CMK (cell line): ENCODE results near the gene SYCP2.

Source experiments
- DNase-seq: peaks from one replicate; pipeline ENCODE4 v3.0.0-alpha.2; 2010; ENCODE audit warnings: low read depth

The SYCP2 gene

DNA sequence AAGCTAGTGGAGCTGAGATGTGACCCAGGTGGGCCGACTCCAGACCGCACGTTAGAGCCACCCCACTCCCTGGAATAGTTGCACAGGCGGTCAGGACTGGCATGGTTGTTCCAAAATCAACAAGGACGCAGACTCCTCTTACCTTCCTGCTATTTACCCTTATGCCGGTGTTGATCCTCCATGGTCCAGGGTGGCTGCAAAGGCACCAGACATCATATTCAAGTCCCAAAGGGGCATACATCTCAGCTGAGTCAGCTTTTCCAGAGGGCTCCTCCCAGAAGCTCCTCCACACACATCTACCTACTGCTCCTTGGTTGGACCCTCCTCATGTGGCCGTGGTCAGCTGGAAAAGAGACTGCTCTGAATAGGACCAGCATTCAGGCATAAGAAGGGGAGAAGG lies 112.2 kb downstream of the SYCP2 start:
- no peak for DNase-seq

- no peak for DNase-seq
Observed at GRCh38 chr20:59820204-59821041, 113.0 kb downstream of the SYCP2 start.

DNA sequence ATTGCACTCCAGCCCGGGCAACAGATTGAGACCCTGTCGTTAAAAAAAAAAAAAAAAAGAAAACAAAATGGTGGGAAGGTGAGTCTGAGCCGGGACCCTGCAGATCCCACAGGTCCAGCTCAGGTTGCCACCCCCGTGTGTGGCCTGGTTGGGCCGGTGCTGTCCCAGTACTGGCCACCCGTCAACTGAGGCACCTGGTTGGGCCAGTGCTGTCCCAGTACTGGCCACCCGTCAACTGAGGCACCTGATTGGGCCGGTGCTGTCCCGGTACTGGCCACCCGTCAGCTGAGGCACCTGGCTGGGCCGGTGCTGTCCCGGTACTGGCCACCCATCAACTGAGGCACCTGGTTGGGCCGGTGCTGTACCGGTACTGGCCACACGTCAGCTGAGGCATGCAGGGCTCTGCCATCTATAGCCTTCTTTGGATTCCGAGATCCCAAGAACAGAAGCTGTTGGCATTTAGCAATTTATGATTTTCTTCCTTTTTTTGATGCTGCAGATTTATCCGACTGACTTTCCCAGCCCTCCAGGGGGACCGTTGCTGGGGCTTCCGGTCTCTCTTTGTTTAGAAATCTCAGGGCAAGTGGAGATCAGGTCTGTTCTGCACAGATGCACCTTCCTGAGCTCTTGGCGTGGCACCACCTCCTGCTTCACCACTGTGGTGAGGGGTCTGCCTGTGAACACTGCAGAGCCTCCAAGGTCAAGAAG lies 113.8 kb downstream of the SYCP2 start:
- DNase-seq, result no peak

GRCh38 chr20:59818911-59819310 lies 114.5 kb downstream of the SYCP2 start:
- DNase-seq, result no peak

- no peak for DNase-seq
Observed at GRCh38 chr20:59817846-59818615, 115.4 kb downstream of the SYCP2 start.

- DNase-seq, result no peak
Observed at GRCh38 chr20:59817406-59817805, 116.0 kb downstream of the SYCP2 start.

DNA sequence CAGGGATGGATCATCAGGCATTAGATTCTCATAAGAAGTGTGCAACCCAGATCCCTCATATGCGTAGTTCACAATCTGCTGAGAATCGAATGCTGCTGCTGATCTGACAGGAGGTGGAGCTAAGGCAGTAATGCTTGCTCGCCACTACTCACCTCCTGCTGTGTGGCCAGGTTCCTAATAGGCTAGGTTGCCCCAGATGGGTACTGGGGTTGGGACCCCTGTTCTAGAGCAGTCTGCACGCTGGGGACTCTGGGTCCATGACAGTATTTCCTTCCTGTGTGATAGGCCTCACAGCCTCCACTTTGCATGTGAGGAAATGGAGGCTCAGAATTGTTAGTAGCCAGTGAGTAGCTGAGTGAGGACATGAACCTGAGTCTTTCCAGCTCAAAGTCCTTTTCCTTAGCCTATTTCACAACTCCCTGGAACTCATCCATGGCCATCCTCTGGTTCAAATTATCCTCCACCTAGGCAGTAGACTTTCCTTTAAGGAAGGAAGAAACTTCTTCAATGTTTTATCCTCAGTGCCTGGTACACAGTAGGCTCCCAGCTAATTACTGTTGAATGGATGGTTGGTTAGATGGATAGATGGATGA lies 117.2 kb downstream of the SYCP2 start:
- DNase-seq, result no peak

GRCh38 chr20:59814840-59815340 lies 118.5 kb downstream of the SYCP2 start:
- no peak for DNase-seq

GRCh38 chr20:59813948-59814839 lies 119.2 kb downstream of the SYCP2 start:
- no peak for DNase-seq
